Loucy (cell line): ENCODE measurements around the gene SMIM38.

ENCODE experiments used
- H2AFZ ChIP-seq: fragments of 200-600 bp; sonication (generic); 2 replicates; pipeline ENCODE4 v1.6.0; 2016; ENCODE audit warnings: antibody characterized with exemption, mild to moderate bottlenecking, low read length, moderate library complexity
- H3F3A ChIP-seq: fragments of 200-600 bp; 2 replicates; pipeline ENCODE4 v1.6.0; 2016; ENCODE audit warnings: antibody characterized with exemption, low read depth, mild to moderate bottlenecking
- H3K27me3 ChIP-seq: fragments of 200-600 bp; sonication (generic); 2 replicates; pipeline ENCODE4 v1.6.1; 2014; ENCODE audit warnings: low read length, mild to moderate bottlenecking; ENCODE audit not compliant: insufficient read depth, poor library complexity, severe bottlenecking
- H3K36me3 ChIP-seq: fragments of 200-600 bp; sonication (generic); 2 replicates; pipeline ENCODE4 v1.6.1; 2016; ENCODE audit warnings: low read length; ENCODE audit not compliant: insufficient read depth
- H3K4me1 ChIP-seq: fragments of 200-600 bp; sonication (generic); 2 replicates; pipeline ENCODE4 v1.5.1; 2014; ENCODE audit warnings: low read length, mild to moderate bottlenecking; ENCODE audit not compliant: insufficient read depth, poor library complexity, severe bottlenecking
- H3K4me2 ChIP-seq: fragments of 200-600 bp; sonication (generic); 2 replicates; pipeline ENCODE4 v1.6.0; 2014; ENCODE audit warnings: antibody characterized with exemption, low read length, low read depth, mild to moderate bottlenecking; ENCODE audit not compliant: poor library complexity, severe bottlenecking
- H3K4me3 ChIP-seq: fragments of 200-600 bp; sonication (generic); 2 replicates; pipeline ENCODE4 v1.5.1; 2014; ENCODE audit warnings: low read length, mild to moderate bottlenecking, mixed read lengths; ENCODE audit not compliant: poor library complexity, severe bottlenecking
- H3K79me2 ChIP-seq: fragments of 200-600 bp; sonication (generic); 2 replicates; pipeline ENCODE4 v1.6.1; 2014; ENCODE audit warnings: low read length; ENCODE audit not compliant: insufficient read depth
- H3K9ac ChIP-seq: fragments of 200-600 bp; sonication (generic); 2 replicates; pipeline ENCODE4 v1.6.0; 2014; ENCODE audit warnings: mild to moderate bottlenecking, low read depth, low read length, moderate library complexity; ENCODE audit not compliant: poor library complexity, severe bottlenecking
- H3K9me2 ChIP-seq: fragments of 200-600 bp; sonication (generic); replicated peaks from 2 replicates; pipeline ENCODE4 v1.6.1; 2016; ENCODE audit warnings: low read depth, low read length, mixed read lengths
- H3K9me3 ChIP-seq: fragments of 200-600 bp; sonication (generic); 2 replicates; pipeline ENCODE4 v1.6.1; 2014; ENCODE audit warnings: mild to moderate bottlenecking, antibody characterized with exemption, low read length, low read depth; ENCODE audit not compliant: insufficient read depth
- H4K20me1 ChIP-seq: fragments of 200-600 bp; sonication (generic); 2 replicates; pipeline ENCODE4 v1.6.0; 2014; ENCODE audit warnings: antibody characterized with exemption, low read length, mild to moderate bottlenecking; ENCODE audit not compliant: insufficient read depth, poor library complexity, severe bottlenecking
- EZH2phosphoT487 ChIP-seq: fragments of 200-600 bp; IDR thresholded peaks from 2 replicates; pipeline ENCODE4 v1.6.1; 2018; ENCODE audit warnings: antibody characterized with exemption, mild to moderate bottlenecking, moderate library complexity, borderline replicate concordance
- TF ChIP-seq, protein P1 (sequence below): fragments of 200-600 bp; sonication (generic); conservative IDR thresholded peaks from 2 replicates; pipeline ENCODE4 v1.5.1; 2014; ENCODE audit warnings: mild to moderate bottlenecking, antibody characterized with exemption, low read length

Gene SMIM38

GRCh38 chr11:69167916-69168691 lies 12.4 kb downstream of the SMIM38 start:
- no peaks in the 10 kb centered on the region for H3K27me3 ChIP-seq
- no peak overlapping the region for H3K4me2 ChIP-seq
- H3F3A ChIP-seq: no peaks in the 10 kb centered on the region
- no peaks in the 10 kb centered on the region for H4K20me1 ChIP-seq
- no peaks in the 10 kb centered on the region for H3K79me2 ChIP-seq
- H3K36me3 ChIP-seq: no peaks in the 10 kb centered on the region
- H3K9me3 ChIP-seq: no peaks in the 10 kb centered on the region
- H2AFZ ChIP-seq: no peak overlapping the region
- no peak overlapping the region for H3K4me3 ChIP-seq
- TF ChIP-seq, protein P1, sequence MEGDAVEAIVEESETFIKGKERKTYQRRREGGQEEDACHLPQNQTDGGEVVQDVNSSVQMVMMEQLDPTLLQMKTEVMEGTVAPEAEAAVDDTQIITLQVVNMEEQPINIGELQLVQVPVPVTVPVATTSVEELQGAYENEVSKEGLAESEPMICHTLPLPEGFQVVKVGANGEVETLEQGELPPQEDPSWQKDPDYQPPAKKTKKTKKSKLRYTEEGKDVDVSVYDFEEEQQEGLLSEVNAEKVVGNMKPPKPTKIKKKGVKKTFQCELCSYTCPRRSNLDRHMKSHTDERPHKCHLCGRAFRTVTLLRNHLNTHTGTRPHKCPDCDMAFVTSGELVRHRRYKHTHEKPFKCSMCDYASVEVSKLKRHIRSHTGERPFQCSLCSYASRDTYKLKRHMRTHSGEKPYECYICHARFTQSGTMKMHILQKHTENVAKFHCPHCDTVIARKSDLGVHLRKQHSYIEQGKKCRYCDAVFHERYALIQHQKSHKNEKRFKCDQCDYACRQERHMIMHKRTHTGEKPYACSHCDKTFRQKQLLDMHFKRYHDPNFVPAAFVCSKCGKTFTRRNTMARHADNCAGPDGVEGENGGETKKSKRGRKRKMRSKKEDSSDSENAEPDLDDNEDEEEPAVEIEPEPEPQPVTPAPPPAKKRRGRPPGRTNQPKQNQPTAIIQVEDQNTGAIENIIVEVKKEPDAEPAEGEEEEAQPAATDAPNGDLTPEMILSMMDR: no peak
- no peak for TF ChIP-seq EZH2phosphoT487
- H3K9me2 ChIP-seq: no peaks in the 10 kb centered on the region
- H3K4me1 ChIP-seq: peaks cover 11% of the 10 kb centered on the region
- no peak overlapping the region for H3K9ac ChIP-seq

- TF ChIP-seq EZH2phosphoT487: no peak
- TF ChIP-seq, protein P1: no peak
- Histone ChIP-seq H3K4me1 (peaks cover 11% of the 10 kb centered on the region), H3K36me3 (no peaks in the 10 kb centered on the region), H3K79me2 (no peaks in the 10 kb centered on the region), H3K27me3 (no peaks in the 10 kb centered on the region), H3K4me3 (no peak overlapping the region), H2AFZ (no peak overlapping the region), H3K9ac (no peak overlapping the region), H3K9me2 (no peaks in the 10 kb centered on the region), H4K20me1 (no peaks in the 10 kb centered on the region), H3K9me3 (no peaks in the 10 kb centered on the region), H3K4me2 (no peak overlapping the region), H3F3A (no peaks in the 10 kb centered on the region)
Measured at GRCh38 chr11:69169479-69169878, 13.7 kb downstream of the SMIM38 start.

DNA sequence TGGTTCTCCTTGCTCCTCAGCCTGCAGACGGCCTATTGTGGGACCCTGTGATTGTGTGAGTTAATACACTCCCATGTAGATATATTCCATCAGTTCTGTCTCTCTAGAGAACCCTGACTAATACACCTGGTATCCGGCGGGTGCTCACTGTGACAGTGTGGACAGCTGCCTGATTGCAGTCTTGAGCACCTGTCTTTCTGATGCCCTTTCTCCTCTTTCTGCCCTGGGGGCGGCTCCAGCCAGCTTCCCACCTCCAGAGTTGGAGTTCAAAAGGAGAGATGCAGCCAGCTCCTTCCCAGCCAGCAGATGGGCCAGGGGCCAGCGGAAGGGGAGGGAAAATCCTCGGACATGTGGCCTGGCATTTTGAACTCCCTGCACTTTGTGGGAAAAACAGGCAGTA lies 15.0 kb downstream of the SMIM38 start:
- no peak overlapping the region for H3K9ac ChIP-seq

More for the DNA sequence above, 15.0 kb downstream of the SMIM38 start:
- no peak for TF ChIP-seq EZH2phosphoT487
- TF ChIP-seq, protein P1: no peak
- H3K9me3 ChIP-seq: no peaks in the 10 kb centered on the region
- H3K79me2 ChIP-seq: no peaks in the 10 kb centered on the region
- no peaks in the 10 kb centered on the region for H3K36me3 ChIP-seq
- H3K4me2 ChIP-seq: no peak overlapping the region
- H3K9me2 ChIP-seq: no peaks in the 10 kb centered on the region
- H3K4me1 ChIP-seq: peaks cover 11% of the 10 kb centered on the region
- no peaks in the 10 kb centered on the region for H4K20me1 ChIP-seq
- H3K4me3 ChIP-seq: no peak overlapping the region
- no peak overlapping the region for H2AFZ ChIP-seq
- no peaks in the 10 kb centered on the region for H3F3A ChIP-seq
- no peaks in the 10 kb centered on the region for H3K27me3 ChIP-seq
